Coronary artery (tissue), 2 donors: ENCODE data around the gene E2F6.

Experiments
- DNase-seq: peaks from one replicate; pipeline ENCODE4 v3.0.0-alpha.2; 2017; ENCODE audit warnings: low spot score
- H3K27ac ChIP-seq, 2 donors: fragments of 200-600 bp; sonication (generic); one replicate each; pipeline ENCODE4 v1.5.1; 2016 to 2019
- H3K4me3 ChIP-seq: fragments of 200-600 bp; sonication (generic); 2 replicates; pipeline ENCODE4 v1.5.1; 2016; ENCODE audit warnings: mild to moderate bottlenecking, moderate library complexity
- CTCF ChIP-seq: fragments of 200-600 bp; sonication (generic); IDR thresholded peaks from one replicate; pipeline ENCODE4 v1.5.1; 2019; ENCODE audit warnings: antibody characterized with exemption

The E2F6 gene

GRCh38 chr2:11502740-11503292, 36.9 kb upstream of the E2F6 start:
- no peak overlapping the region for H3K27ac ChIP-seq
- no peak overlapping the region for H3K4me3 ChIP-seq
- DNase-seq: no peak
- TF ChIP-seq CTCF: no peak

- Histone ChIP-seq H3K4me3 (no peak overlapping the region), H3K27ac (no peak overlapping the region)
- TF ChIP-seq CTCF: no peak
- DNase-seq: no peak
Observed at GRCh38 chr2:11500702-11501303, 34.8 kb upstream of the E2F6 start.

GRCh38 chr2:11499081-11499743, 33.3 kb upstream of the E2F6 start:
- no peak for TF ChIP-seq CTCF
- Histone ChIP-seq H3K4me3 (no peak overlapping the region), H3K27ac (no peak overlapping the region)
- no peak for DNase-seq

- Histone ChIP-seq H3K4me3 (no peak overlapping the region), H3K27ac (peak overlapping the region in 1 of 2 donors; percentile 3)
- no peak for DNase-seq
- TF ChIP-seq CTCF: no peak
Observed at GRCh38 chr2:11498543-11499034, 32.6 kb upstream of the E2F6 start.

GRCh38 chr2:11495844-11496681, 30.1 kb upstream of the E2F6 start:
- no peak overlapping the region for H3K4me3 ChIP-seq
- TF ChIP-seq CTCF: no peak
- no peak overlapping the region for H3K27ac ChIP-seq
- DNase-seq: no peak

- H3K4me3 ChIP-seq: no peak overlapping the region
- H3K27ac ChIP-seq: no peak overlapping the region
- TF ChIP-seq CTCF: no peak
- no peak for DNase-seq
Observed at GRCh38 chr2:11494310-11494709, 28.3 kb upstream of the E2F6 start.
